C1 segment of cervical spinal cord (tissue), 14 donors: ENCODE data around the gene NDUFA3.
"Not testable (repeated sequence)": the region's sequence is repeated elsewhere in the genome, so short reads cannot be mapped to it uniquely, and the experiment has no call there.

Source experiments
- DNase-seq, 14 donors: peaks; one replicate each; lab custom pipeline; 2025; lab: John Stamatoyannopoulos, UW

Gene NDUFA3

DNA sequence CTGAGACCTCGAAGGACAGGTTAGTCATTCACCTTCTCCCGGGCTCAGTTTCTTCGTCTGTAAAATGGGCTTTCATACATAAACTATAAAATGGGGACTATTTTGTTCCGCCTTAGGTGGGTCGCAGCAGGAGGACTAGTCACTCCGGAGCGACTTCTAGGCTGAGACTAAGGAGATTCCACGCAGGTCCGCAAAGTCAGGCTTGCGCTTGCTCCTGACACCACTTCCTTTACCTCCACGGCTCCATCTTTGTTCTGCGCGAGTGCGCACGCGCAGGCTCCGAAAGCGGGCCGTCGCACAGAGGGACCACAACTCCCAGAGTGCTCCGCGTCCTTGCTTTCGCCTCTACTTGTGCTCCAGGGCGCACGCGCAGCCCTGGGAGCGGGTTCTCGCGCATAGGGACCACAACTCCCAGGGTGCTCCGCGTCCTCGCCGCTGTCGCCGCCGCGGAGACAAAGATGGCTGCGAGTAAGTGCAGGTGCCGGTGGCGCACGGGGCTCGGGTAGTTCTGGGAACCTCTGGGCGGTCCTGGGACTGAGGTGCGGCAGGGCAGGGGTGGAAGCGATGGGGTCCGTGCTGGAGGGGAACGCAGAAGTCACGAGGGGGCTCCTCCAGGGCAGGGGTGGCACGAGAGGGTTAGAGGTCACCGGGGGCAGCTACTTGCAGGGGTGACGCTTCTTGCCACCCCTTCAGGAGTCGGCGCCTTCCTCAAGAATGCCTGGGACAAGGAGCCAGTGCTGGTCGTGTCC lies at the start of gene NDUFA3:
Gene NDUFA3, plus strand, starts transcription at position 435 of the 749 bp plus-strand sequence. Its CDS starts 24 bp downstream, at position 459.
- peak; percentile 75 to 98 (median 96) for DNase-seq

DNA sequence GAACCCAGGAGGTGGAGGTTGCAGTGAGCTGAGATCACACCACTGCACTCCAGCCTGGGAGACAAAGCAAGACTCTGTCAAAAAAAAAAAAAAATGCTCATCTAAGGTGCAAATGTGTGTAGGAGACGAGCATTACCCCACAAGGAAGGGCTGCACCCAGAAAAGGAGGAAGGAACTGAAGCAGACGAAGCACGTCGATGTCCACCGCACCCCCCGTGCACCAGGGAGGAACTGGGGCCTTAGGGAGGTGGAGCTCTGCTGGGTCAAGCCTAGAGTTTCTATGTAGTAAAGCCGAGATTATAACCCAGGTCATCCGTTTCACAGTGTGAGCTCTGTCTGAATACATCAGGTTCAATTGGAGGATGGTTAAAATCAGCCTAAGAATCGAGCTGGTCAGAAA lies 40.0 kb upstream of the NDUFA3 start:
- DNase-seq: no peak

DNA sequence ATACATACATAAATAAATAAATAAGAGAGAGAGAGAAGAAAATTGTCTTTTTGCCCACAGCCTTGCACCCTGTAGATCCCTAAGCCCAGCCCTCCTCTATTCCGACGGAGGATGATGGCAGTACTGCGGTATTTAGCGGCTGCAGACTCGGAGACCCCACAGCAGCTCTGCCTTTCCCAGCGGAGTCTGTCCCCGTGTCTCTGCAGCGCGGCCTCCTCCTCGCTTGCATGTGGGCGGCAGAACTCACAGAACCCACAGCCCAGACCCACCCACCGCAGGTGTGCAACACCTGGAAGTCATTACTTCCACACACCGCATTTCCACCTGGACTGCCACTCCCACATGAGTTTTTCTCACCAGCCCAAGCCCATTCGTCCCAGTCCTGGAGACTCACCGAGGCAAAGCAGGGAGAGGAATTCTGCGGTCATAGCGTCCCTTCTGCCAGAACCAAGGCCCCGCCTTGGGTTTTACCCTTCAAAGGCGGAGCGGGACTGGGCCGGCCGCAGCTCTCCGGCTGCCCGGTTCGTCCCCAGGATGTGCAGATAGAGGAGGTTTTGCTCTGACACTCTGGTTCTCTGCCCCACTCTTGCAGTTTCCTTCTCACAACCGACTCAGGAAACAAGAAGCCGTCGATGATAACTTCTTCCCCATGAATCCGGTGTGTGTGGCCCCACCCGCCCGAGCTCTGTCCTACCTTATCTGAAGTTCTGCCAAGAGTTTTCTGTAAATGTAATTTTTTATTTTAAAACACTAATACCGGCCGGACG lies 39.1 kb upstream of the NDUFA3 start, which contains the start of gene VSTM1:
Gene VSTM1, minus strand, starts transcription at position 548 of the 767 bp plus-strand sequence. Its CDS starts 120 bp downstream, at position 428.
- no peak for DNase-seq

DNA sequence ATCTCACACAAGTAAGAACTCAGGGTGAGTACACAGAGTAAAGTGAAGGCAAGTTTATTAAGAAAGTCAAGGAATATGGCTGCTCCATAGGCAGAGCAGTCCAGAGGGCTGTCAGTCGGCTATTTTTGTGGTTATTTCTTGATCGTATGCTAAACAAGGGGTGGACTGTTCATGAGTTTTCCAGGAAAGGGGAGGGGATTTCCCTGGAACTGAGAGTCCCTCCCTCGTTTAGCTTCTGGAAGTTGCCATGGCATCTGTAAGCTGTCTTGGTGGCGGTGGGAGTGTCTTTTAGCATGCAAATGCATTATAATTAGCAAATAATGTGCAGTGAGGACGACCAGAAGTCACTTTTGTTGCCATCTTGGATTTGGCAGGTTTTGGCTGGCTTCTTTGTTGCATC lies 33.2 kb upstream of the NDUFA3 start:
- no peak for DNase-seq

DNA sequence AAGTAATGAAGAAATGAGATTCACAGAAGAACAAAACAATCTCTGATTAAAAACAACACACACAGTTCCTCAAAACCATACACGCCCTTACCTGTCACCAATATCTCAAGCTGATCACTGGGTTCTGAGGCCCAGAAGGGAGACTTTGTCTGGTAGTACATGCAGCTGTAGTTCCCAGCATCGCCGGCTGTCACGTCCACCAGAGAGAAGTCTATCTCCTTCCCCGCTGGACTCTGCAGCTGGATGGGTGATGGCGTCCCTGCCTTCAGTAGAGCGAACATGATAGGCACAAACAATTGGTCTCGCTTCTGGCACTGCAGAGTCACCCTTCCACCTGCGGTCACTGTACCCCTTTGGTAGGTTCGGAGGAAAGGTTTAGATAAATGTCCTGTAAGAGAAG lies 28.8 kb upstream of the NDUFA3 start:
- DNase-seq: no peak

DNA sequence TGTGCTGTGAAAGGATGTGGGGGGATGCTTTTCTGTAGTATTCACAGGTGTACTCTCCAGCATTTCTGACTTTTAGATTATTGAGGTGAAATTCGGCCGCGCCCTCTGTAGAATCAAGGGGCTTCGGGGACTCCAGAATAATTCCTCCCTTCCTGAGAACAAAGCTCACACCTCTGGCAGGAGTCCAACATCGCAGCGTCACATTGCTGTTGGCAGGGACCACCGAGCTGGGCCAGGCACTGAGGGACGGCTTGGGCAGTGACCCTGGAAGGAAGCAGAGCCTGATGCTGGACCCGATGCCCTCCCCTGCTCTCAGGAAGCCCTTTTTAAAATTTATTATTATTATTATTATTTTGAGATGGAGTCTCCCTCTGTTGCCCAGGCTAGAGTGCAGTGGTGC lies 27.8 kb upstream of the NDUFA3 start:
- no peak for DNase-seq

DNA sequence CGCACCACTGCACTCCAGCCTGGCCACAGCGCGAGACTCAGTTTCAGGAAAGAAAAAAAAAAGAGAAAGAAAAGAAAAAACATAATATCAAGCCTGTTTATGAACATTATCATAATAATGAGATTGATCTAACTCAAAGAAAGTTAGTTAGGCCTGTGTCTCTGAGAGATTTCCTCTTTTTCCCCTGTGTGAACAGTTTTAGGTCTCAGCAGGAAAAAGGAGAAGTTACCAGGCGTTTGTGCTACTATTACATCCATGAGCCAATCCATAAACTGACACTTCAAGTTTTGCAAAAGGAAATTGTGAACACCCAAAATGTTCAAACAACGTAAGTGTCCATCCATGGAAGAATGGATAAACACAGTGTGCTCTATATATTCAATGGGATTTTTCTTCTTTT lies 25.3 kb upstream of the NDUFA3 start:
- DNase-seq: no peak

DNA sequence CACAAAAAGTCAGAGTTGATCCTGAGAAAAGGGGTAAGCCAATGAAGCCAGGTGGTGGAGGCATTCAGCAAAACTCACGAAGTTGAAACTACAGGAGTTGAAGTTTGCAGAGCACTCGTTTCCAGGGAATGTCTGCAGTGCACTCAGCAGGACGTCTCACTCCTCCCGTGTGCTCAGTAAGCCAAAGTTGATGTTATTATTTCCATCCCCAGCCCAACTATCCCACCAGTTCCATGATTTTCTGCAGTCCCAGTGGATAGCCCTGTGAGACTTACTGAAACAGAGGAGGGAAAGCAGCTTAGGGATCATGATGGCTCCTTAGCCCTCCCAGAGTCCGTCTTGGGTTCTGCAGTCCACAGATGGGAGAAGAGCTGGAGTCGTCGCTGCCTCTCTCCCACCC lies 21.6 kb upstream of the NDUFA3 start, which contains the start of gene TARM1:
Gene TARM1, minus strand, starts transcription at position 334 of the 400 bp plus-strand sequence. Its CDS starts 25 bp downstream, at position 309.
- no peak for DNase-seq

DNA sequence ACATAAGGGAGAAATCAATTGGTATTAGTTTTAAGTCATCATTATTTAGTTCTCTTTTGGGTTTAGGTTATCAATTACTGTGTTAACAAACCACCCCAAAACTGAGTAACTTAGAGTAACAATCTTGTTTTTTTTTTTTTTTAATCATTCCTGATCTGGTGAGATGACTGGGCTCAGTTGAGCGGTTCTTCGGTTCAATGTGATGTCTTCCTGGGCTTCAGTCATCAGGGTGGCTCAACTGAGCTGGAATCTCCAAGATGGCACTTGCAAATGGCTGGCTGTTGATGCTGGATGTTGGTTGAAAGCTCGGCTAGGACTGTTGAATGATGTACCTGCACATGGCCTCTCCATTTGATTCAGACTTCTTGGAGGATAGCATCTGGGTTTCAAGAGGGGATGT lies 18.2 kb upstream of the NDUFA3 start:
- no peak for DNase-seq

DNA sequence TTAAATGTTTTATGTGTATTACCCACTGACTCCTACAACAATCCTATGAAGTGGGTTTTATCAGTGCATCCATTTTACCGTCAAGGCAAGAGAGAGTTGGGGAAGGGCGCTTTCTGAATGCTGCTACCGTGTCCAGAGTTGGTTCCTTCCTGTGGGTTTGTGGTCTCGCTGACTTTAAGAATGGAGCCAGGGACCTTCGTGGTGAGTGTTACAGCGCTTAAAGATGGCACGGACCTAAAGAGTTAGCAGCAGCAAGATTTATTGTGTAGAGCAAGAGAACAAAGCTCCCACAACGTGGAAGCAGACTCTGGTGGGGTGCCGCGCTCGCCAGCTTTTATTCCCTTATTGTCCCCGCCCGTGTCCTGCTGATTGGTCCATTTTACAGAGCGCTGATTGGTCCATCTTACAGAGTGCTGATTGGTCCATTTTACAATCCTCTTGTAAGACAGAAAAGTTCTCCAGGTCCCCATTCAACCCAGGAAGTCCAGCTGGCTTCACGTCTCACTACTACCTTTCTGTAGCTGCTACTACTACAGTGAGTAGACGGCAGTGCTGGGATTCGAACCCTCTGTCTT lies 8.1 kb upstream of the NDUFA3 start:
- no peak for DNase-seq

DNA sequence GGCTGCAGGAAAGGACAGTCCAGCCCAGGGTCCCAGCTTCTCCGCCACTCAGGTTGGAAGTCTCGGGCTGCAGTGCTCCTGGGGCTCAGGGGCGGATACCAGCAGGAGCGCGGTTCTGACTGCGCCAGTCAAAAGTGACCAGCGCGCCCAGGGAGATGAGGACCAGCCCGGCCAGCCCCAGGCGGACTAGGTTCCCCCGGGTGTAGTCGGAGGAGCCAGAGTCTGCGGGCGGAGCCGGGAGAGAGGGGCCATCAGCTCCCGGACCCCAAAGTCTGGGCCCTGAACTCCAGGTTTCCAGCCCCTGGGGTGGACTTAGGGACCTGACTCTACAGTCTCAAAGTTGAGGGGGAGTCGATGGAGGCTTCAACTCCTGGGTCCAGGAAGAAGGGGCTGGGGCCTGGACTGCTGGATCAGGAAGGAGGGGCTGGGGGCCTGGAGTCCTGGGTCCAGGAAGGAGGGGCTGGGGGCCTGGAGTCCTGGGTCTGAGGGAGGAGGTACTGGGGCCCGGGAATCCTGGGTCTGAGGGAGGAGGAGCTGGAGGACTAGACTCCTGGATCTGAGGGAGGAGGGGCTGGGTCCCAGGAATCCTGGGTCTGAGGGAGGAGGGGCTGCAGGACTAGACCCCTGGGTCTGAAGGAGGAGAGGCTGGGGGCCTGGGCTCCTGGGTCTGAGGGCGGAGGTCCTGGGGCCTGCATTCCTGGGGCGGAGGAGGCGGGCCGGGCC lies 7.4 kb upstream of the NDUFA3 start:
- DNase-seq: no peak

DNA sequence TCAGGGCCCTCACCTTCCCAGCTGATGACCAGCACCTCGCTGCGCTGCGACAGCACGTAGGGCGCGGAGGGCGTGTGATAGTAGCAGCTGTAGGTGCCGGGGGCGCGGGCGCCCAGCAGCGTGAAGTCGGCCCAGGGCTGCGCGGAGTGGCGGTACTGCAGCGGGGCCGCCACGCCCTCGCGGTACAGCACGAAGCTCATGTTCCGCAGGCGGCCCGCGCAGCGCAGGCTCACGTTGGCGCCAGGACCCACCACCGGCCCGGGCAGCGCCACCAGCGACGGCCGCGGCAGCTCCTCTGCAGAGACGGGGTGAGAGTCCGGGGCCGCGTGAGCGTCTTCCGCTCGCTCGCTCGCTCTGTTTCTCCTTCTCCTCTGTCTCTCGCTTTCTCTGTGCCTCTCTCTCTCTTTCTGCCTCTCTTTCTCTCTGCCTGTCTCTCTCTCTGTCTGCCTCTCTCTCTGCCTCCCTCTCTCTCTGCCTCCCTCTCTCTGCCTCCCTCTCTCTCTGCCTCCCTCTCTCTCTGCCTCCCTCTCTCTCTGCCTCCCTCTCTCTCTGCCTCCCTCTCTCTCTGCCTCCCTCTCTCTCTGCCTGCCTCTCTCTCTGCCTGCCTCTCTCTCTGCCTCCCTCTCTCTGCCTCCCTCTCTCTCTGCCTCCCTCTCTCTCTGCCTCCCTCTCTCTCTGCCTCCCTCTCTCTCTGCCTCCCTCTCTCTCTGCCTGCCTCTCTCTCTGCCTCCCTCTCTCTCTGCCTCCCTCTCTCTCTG lies 6.6 kb upstream of the NDUFA3 start:
- not testable (repeated sequence) for DNase-seq

DNA sequence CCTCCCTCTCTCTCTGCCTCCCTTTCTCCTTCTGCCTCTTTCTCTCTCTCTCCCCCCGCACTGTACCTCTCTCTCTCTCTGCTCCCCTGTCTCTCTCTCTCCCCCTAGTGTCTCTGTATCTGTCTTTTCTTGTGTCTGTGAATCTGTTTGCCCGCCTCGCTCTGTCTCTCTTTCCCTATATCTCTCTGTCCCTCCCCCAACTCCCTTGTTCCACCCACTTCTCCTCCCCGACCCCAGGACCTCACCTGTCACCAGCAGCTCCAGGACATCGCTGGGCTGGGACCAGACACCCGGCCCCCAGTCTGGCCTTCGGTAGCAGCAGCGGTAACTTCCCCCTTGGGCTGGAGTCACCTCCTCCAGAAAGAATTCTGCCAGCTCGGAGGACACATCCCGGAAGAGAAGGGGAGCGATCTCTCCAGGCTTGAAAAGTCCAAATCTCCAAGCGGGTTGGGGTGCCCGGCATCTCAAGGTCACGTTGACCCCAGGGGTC lies 6.0 kb upstream of the NDUFA3 start:
- DNase-seq: no peak

DNA sequence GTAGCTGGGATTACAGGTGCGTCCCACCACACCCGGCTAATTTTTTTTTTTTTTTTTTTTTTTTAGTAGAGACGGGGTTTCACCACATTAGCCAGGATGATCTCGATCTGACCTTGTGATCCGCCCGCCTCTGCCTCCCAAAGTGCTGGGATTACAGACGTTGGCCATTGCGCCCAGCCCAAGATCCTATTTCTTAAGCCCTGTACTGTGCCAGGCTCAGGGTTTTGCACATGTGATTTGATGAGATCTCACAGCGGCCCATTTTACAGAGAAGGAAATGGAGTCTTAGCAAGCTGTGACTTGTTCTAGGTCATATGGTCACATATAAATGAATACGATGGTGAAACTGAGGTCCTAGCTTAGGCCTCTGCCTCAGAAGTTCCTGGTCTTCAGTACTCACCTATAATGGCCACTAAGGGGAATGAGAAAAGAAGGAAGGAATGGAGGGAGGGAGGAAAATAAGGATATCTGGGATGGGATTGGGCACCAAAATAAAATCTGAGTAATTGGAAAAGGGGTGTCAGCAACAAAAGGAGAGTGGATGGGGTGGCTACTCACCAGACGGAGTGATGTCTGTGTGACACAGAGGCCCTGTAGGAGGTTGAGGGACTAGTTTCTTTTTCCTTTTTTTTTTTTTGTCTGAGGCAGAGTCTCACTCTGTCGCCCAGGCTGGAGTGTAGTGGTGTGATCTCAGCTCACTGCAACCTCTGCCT lies 3.3 kb upstream of the NDUFA3 start:
- no peak for DNase-seq

DNA sequence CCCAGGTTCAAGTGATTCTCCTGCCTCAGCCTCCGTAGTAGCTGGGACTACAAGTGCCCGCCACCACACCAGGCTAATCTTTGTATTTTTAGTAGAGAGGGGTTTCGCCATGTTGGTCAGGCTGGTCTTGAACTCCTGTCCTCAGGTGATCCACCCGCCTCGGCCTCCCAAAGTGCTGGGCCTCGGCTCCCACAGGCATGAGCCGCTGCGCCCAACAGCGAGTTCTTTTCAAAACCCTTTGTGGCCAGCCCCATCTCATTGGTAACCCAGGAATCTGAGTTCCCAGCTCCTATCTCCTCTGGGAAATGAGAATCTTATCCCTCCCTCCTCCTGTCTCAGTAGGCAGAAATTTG lies 2.8 kb upstream of the NDUFA3 start:
- DNase-seq: not testable (repeated sequence)

DNA sequence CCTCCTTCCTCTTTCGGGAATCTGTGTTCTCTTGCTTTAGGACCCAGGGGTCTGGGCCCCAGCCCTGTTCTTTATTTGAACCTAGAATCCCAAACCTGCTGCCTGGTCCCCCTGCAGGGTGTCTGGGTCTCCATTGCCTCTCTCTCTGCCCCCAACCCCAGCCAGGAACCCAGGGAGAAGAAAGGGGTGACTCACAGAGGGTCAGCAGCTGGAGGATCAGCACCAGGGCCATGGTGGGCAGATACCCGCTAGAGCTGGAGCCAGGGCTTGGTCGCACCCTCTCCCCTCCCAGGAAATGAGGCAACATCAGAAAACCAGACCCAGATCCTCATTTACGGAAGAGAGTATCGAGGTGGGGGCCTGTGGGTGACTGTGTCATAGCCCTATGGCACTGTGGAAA lies 2.1 kb upstream of the NDUFA3 start, which contains the start of gene OSCAR:
Gene OSCAR, minus strand, starts transcription at position 243 of the 400 bp plus-strand sequence. Its CDS starts 11 bp downstream, at position 232.
- DNase-seq: peak in 5 of 14 donors; percentile 5 to 37 (median 11)

DNA sequence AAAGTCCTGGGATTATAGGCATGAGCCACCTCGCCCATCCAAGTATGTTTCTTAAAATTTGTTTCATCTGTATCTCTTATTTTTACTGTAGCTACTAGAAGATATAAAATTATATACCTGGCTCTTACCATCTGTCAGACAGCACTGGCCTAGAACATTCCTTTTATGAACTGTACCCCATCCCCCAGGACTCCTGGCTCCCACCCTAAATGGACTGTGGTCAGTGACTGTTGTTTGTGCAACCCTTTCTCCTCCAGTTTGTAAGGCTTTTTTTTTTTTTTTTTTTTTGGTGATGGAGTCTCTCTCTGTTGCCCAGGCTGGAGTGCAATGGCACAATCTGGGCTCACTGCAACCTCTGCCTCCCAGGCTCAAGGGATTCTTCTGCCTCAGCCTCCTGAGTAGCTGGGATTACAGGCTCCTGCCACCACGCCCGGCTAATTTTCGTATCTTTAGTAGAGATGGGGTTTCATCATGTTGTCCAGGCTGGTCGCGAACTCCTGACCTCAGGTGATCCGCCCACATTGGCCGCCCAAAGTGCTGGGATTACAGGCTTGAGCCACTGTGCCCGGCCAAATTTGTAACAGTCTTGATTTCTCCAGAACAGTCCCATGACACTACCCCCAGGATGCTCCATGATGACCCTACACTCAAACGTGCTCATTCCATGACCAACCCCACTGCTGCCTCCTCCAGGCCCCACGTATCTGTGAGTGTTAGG lies 2.5 kb downstream of the NDUFA3 start:
- no peak for DNase-seq

DNA sequence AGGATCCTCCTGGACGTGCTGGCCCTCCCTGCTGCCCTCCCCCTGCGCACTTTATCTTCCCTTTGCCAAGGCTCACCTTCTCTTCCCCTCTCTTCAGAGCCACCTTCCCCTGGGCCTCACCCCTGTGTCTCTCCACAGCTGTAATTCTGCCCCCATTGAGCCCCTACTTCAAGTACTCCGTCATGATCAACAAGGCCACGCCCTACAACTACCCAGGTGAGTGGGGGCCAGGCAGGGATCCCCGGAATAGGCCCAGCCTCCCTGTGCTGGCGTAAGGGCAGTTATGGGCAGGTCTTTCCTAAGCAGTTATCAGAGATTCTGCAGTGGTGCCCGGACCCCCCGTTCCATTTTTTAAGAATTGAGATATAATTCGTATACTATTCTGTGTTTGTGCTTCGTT lies 3.1 kb downstream of the NDUFA3 start:
- DNase-seq: no peak

DNA sequence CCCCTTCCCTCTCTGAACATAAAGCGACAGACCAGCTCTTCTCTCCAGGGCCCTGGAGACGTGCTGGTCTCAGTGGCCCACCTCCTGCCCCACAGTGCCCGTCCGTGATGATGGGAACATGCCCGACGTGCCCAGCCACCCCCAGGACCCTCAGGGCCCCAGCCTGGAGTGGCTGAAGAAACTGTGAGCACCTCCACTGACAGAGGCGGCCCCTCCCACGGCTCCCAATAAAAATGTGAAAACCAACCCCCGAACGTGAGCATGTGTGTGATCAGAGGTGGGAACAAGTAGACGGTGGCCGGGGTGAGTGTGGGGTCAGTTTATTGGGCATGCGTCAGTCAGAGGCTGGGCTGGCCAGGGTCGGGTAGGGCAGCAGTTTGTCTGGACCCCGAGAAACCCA lies 4.1 kb downstream of the NDUFA3 start:
- no peak for DNase-seq
